PC-3 (cell line): ENCODE results near the gene OR10A2. TPM values are rescaled to one million over a fixed set of nuclear protein-coding genes. Genes with fewer than 3 reads are reported as not detected.
"Not testable (repeated sequence)": the region's sequence is repeated elsewhere in the genome, so short reads cannot be mapped to it uniquely, and the experiment has no call there.

Experiments used
- ATAC-seq: fragments of 200-7000 bp; cut with Tn5 transposase; 2 replicates; pipeline ENCODE4 v1.9.1; 2020; ENCODE audit warnings: mild to moderate bottlenecking, moderate library complexity
- BruUV-seq: library from RNA; stranded (reverse); fragments of 400-500 nt; replicated peaks from 2 replicates; lab custom pipeline; 2021; lab: Mats Ljungman, UMichigan
- CTCF ChIA-PET: fragments of 300-600 bp; sonication (Branson Sonifier 250); formaldehyde crosslinking; loops from one replicate; lab custom pipeline; 2022; ENCODE audit warnings: antibody characterized with exemption; lab: Charles Lee
- POLR2A ChIA-PET: fragments of 300-600 bp; sonication (Branson Sonifier 250); formaldehyde crosslinking; loops from one replicate; lab custom pipeline; 2022; ENCODE audit warnings: antibody characterized with exemption; ENCODE audit not compliant: unreplicated experiment; lab: Charles Lee
- DNase-seq: peaks from one replicate; pipeline ENCODE4 v3.0.0-alpha.2; 2015
- H2AFZ ChIP-seq: fragments of 300-600 bp; sonication (generic); 2 replicates; pipeline ENCODE4 v1.6.0; 2016; ENCODE audit warnings: antibody characterized with exemption, low read length
- H3F3A ChIP-seq: fragments of 300-600 bp; sonication (generic); one replicate; pipeline ENCODE4 v1.6.0; 2017; ENCODE audit warnings: antibody characterized with exemption, low read length, control low read depth, mild to moderate bottlenecking; ENCODE audit not compliant: unreplicated experiment
- H3K27ac ChIP-seq: fragments of 300-600 bp; sonication (generic); 2 replicates; pipeline ENCODE4 v1.5.1; 2016; ENCODE audit warnings: mild to moderate bottlenecking, low read length
- H3K27me3 ChIP-seq: fragments of 300-600 bp; sonication (generic); 2 replicates; pipeline ENCODE4 v1.6.1; 2016; ENCODE audit warnings: low read length, mixed read lengths
- H3K36me3 ChIP-seq: fragments of 300-600 bp; sonication (generic); 2 replicates; pipeline ENCODE4 v1.6.1; 2016; ENCODE audit warnings: low read depth, mixed run types, low read length, mixed read lengths
- H3K4me1 ChIP-seq: fragments of 300-600 bp; sonication (generic); 2 replicates; pipeline ENCODE4 v1.5.1; 2016; ENCODE audit warnings: low read length; ENCODE audit not compliant: insufficient read depth
- H3K4me2 ChIP-seq: fragments of 300-600 bp; sonication (generic); 2 replicates; pipeline ENCODE4 v1.6.0; 2016; ENCODE audit warnings: low read length
- H3K4me3 ChIP-seq: fragments of 300-600 bp; sonication (generic); 2 replicates; pipeline ENCODE4 v1.5.1; 2016; ENCODE audit warnings: mild to moderate bottlenecking, low read length, mixed read lengths
- H3K79me2 ChIP-seq: fragments of 300-600 bp; sonication (generic); 2 replicates; pipeline ENCODE4 v1.6.1; 2017; ENCODE audit warnings: low read length, mixed read lengths
- H3K9ac ChIP-seq: fragments of 300-600 bp; sonication (generic); 2 replicates; pipeline ENCODE4 v1.6.0; 2016; ENCODE audit warnings: mild to moderate bottlenecking, low read length
- H3K9me2 ChIP-seq: fragments of 300-600 bp; sonication (generic); replicated peaks from 2 replicates; pipeline ENCODE4 v1.6.1; 2016; ENCODE audit warnings: mixed run types, low read length, mixed read lengths
- H3K9me3 ChIP-seq: fragments of 300-600 bp; sonication (generic); 2 replicates; pipeline ENCODE4 v1.6.1; 2016; ENCODE audit warnings: low read length, mixed read lengths
- H4K20me1 ChIP-seq: fragments of 300-600 bp; sonication (generic); 2 replicates; pipeline ENCODE4 v1.6.1; 2016; ENCODE audit warnings: low read length, mixed read lengths
- CTCF ChIP-seq: fragments of 300-600 bp; sonication (generic); conservative IDR thresholded peaks from 2 replicates; pipeline ENCODE4 v1.5.1; 2017; ENCODE audit warnings: antibody characterized with exemption, low read depth, mild to moderate bottlenecking, low read length
- EZH2 ChIP-seq: fragments of 300-600 bp; sonication (generic); IDR thresholded peaks from one replicate; pipeline ENCODE4 v1.6.1; 2017; ENCODE audit warnings: antibody characterized with exemption, mild to moderate bottlenecking, low read length; ENCODE audit not compliant: unreplicated experiment
- EZH2phosphoT487 ChIP-seq: fragments of 300-600 bp; sonication (generic); IDR thresholded peaks from 2 replicates; pipeline ENCODE4 v1.6.1; 2018; ENCODE audit warnings: mild to moderate bottlenecking, antibody characterized with exemption, low read length, borderline replicate concordance
- intact Hi-C: fragments of 100-400 bp; cut with micrococcal nuclease; formaldehyde crosslinking; loops from 2 replicates; pipeline ENCODE4 v1.9.0; 2023
- total RNA-seq: library from RNA; depleted of rRNA; stranded (reverse); fragments of >200 nt; gene quantifications from 2 replicates; pipeline ENCODE4 v1.2.3, GENCODE V29; 2014

The OR10A2 gene
- total RNA-seq, 1 experiment from 2014 or later: not detected

GRCh38 chr11:6900327-6900999 lies 37.6 kb downstream of the OR10A2 start:
- no peaks in the 10 kb centered on the region for H4K20me1 ChIP-seq
- H3K9me3 ChIP-seq: no peaks in the 10 kb centered on the region
- no peaks in the 10 kb centered on the region for H3K9me2 ChIP-seq
- BruUV-seq: no TSS peak
- H3K9ac ChIP-seq: no peak overlapping the region
- H3F3A ChIP-seq: no peaks in the 10 kb centered on the region
- DNase-seq (peak; percentile 30), ATAC-seq (peak; percentile 37; the same call in 1 of the 2 replicates)
- no peaks in the 10 kb centered on the region for H3K4me1 ChIP-seq
- H3K27ac ChIP-seq: no peak overlapping the region
- no peak for TF ChIP-seq EZH2
- TF ChIP-seq EZH2phosphoT487: no peak
- peak; percentile 43; the same call in 1 of the 2 replicates for TF ChIP-seq CTCF
- ChIA-PET POLR2A (no interaction called here), CTCF (no interaction called here)
- peaks cover 7% of the 10 kb centered on the region; the same call in 1 of the 2 replicates for H3K27me3 ChIP-seq
- no peak overlapping the region for H2AFZ ChIP-seq
- H3K79me2 ChIP-seq: no peaks in the 10 kb centered on the region
- H3K4me2 ChIP-seq: no peak overlapping the region
- H3K4me3 ChIP-seq: no peak overlapping the region
- H3K36me3 ChIP-seq: no peaks in the 10 kb centered on the region
- intact Hi-C loops: no loop called here

GRCh38 chr11:6904804-6905203 lies 41.9 kb downstream of the OR10A2 start:
- H3K27me3 ChIP-seq, H3K79me2 ChIP-seq, H3K36me3 ChIP-seq, H3K4me1 ChIP-seq, H3K9me3 ChIP-seq, CTCF ChIA-PET, intact Hi-C loops, H3K4me3 ChIP-seq, ATAC-seq, BruUV-seq, H3F3A ChIP-seq, H3K9me2 ChIP-seq, H2AFZ ChIP-seq, H3K9ac ChIP-seq, H3K4me2 ChIP-seq, POLR2A ChIA-PET, DNase-seq, H4K20me1 ChIP-seq, H3K27ac ChIP-seq: not testable (repeated sequence)

- no peaks in the 10 kb centered on the region for H3K4me1 ChIP-seq
- H3K79me2 ChIP-seq: no peaks in the 10 kb centered on the region
- H3K27ac ChIP-seq: no peak overlapping the region
- no peak overlapping the region for H2AFZ ChIP-seq
- TF ChIP-seq CTCF (no peak), EZH2phosphoT487 (no peak), EZH2 (no peak)
- no peaks in the 10 kb centered on the region for H3F3A ChIP-seq
- DNase-seq (no peak), ATAC-seq (no peak)
- H3K27me3 ChIP-seq: no peaks in the 10 kb centered on the region
- H3K4me2 ChIP-seq: no peak overlapping the region
- POLR2A ChIA-PET: no interaction called here
- no peaks in the 10 kb centered on the region for H3K9me2 ChIP-seq
- H3K9me3 ChIP-seq: no peaks in the 10 kb centered on the region
- intact Hi-C loops: no loop called here
- no TSS peak for BruUV-seq
- H3K36me3 ChIP-seq: no peaks in the 10 kb centered on the region
- H3K4me3 ChIP-seq: no peak overlapping the region
- CTCF ChIA-PET: no interaction called here
- no peaks in the 10 kb centered on the region for H4K20me1 ChIP-seq
- H3K9ac ChIP-seq: no peak overlapping the region
Measured at GRCh38 chr11:6911378-6911777, 48.5 kb downstream of the OR10A2 start.
